Esophagus squamous epithelium (tissue), 4 donors: ENCODE measurements around the gene DEDD.

ENCODE experiments used
- POLR2A ChIP-seq, 4 donors: fragments of 450-650 bp; IDR thresholded peaks; one replicate each; pipeline ENCODE4 v1.6.1; 2017; ENCODE audit warnings: antibody characterized with exemption in 4 of 4, mild to moderate bottlenecking in 4 of 4, moderate library complexity in 3 of 4
- TF ChIP-seq, protein P1 (sequence below), 6 experiments: fragments of 450-650 bp in 4 of 6; fragments of 200-600 bp in 2 of 6; sonication (generic) in 2 of 6; IDR thresholded peaks; one replicate each; pipeline ENCODE4 v1.5.1; 2016 to 2019; ENCODE audit warnings: antibody characterized with exemption in 6 of 6, mild to moderate bottlenecking in 4 of 6, moderate library complexity in 4 of 6

- TF ChIP-seq, protein P1, sequence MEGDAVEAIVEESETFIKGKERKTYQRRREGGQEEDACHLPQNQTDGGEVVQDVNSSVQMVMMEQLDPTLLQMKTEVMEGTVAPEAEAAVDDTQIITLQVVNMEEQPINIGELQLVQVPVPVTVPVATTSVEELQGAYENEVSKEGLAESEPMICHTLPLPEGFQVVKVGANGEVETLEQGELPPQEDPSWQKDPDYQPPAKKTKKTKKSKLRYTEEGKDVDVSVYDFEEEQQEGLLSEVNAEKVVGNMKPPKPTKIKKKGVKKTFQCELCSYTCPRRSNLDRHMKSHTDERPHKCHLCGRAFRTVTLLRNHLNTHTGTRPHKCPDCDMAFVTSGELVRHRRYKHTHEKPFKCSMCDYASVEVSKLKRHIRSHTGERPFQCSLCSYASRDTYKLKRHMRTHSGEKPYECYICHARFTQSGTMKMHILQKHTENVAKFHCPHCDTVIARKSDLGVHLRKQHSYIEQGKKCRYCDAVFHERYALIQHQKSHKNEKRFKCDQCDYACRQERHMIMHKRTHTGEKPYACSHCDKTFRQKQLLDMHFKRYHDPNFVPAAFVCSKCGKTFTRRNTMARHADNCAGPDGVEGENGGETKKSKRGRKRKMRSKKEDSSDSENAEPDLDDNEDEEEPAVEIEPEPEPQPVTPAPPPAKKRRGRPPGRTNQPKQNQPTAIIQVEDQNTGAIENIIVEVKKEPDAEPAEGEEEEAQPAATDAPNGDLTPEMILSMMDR (IDR thresholded peaks at IDR 0.05), result no peak
- TF ChIP-seq POLR2A (IDR thresholded peaks at IDR 0.05), result no peak
Observed at GRCh38 chr1:161084597-161084988, 47.9 kb downstream of the DEDD start.
